GM21528 (cell line): ENCODE measurements around the gene FNBP1.
"Not testable (repeated sequence)": the region's sequence is repeated elsewhere in the genome, so short reads cannot be mapped to it uniquely, and the experiment has no call there.

Experiments used
- ATAC-seq: cut with Tn5 transposase; IDR thresholded peaks from one replicate; pipeline ENCODE4 v1.9.1; 2021; ENCODE audit warnings: mild to moderate bottlenecking, moderate library complexity; ENCODE audit not compliant: unreplicated experiment, low FRiP score

FNBP1 gene

DNA sequence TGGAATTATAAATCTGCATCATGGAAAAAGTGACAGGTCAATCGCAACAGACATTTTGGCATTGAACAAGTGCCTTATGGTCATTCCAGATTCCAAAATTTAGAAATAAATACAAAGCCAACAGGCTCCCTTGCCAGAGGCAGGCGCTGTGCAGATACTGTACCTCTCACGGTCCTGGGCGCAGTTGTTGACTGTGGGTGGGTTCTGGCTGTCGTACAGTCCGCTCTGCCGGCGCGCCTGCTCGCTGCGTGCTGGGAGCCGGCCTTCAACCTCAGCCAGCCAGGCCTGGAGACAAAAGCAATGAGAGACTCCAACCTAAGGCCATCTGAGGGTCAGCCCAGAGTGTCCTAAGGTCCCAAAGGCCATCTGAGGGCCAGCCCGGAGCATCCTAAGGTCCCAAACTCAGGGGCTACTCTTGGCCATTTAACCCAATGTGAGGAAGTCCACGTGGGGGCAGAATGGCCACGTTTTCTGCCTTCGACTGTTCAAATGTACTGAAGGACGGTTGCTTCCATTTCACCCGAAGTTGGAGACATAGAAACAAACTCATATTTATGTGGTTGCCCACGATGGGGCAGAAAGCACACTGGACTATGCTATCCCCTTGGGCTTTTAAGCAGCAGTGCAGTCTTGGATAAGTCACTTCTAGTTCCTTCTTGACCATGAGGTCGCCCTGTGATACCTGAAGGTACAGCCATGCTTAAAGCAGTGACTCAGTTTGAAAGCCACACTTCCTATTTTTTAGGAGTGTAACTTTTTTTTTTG lies 142.5 kb downstream of the FNBP1 start:
- ATAC-seq = peak; percentile 74

DNA sequence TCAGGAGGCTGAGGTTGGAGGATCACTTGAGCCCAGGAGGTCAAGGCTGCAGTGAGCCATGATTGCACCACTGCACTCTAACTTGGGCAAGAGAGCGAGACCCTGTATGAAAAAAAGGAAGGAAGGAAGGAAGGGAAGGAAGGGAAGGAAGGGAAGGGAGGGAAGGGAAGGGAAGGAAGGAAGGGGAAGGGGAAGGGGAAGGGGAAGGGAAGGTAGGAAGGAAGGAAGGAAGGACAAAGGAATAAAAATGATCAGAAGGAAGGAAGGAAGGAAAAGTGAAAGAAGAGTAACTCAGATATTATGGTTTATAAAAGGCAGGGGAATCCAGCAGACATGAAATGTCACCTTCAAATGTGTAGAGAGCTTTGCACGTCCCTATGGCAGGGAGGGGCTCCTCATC lies 143.4 kb downstream of the FNBP1 start:
- no peak for ATAC-seq

DNA sequence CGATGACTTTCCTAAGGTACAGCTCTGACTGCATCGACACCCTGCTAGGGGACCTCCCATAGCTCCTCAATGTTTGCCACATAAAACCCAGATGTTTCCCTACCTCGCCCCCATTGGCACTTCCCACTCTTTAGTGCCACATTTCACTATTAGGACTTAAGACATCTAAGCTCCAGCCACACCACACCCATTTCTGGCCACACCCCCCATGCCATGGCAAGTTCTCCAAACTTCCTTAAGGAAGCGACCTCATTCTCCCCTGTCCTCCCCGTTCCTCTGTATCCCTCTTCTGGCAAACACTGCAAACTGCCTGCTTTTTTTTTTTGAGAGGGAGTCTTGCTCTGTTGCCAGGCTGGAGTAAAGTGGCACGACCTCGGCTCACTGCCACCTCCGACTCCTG lies 144.8 kb downstream of the FNBP1 start:
- ATAC-seq = no peak

DNA sequence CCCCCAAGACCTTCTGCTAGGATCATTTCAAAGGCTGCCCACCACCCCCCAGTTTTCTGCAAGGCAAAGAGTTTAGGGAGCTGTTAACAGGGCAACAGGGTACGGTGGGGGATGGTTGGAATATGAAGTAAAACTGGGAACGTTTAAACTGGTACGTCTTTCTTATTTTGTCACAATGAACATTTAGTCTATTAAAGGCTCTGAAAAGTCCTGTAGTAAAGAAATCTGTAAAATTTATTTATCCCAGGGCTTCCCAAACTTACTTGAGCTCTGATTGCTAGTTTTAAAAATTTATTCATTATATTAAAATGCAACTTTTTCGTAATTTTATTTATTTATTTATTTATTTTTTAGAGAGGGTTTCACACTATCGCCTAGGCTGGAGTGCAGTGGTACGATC lies 145.7 kb downstream of the FNBP1 start:
- no peak for ATAC-seq

DNA sequence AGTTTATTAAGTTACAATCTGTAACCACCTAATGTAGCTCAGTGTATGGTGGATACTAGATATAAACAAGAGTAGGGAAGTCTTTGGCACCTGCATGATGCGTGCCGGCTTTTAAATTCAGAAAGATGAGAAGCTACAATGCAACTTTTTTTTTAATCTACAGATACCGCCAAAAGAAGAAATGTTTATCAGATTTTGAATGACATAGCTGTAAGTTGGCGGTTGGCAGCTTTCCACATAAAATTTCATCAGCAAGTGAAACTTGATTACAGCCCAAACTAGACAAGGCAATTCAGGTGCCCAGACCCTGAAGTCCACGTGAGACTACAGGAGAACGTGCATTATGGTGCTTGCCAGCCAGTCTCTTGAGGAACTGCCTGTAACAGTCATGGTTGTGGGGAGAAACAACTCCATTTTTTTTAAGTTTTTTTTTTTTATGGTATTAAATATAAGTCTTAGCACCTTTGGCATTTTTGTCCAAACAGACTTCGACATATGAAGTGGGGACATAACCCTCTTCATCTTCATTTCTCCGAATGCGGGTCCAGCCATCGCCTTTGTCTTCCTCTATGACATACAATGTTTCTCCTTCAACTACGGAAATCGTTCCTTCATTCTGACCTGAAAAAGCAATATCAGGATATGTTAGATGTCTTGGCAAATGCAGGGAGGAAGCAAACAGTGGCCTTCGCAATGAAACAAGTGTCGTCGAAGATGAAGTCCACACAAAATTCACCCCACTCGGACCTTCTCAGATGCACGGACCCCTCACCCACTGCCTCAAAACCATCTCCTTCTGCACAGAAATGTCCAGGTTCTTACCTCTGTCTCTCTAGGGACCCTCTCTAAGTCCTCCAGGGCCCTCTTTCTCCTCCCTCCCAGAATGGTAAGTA lies 147.4 kb downstream of the FNBP1 start:
- no peak for ATAC-seq

DNA sequence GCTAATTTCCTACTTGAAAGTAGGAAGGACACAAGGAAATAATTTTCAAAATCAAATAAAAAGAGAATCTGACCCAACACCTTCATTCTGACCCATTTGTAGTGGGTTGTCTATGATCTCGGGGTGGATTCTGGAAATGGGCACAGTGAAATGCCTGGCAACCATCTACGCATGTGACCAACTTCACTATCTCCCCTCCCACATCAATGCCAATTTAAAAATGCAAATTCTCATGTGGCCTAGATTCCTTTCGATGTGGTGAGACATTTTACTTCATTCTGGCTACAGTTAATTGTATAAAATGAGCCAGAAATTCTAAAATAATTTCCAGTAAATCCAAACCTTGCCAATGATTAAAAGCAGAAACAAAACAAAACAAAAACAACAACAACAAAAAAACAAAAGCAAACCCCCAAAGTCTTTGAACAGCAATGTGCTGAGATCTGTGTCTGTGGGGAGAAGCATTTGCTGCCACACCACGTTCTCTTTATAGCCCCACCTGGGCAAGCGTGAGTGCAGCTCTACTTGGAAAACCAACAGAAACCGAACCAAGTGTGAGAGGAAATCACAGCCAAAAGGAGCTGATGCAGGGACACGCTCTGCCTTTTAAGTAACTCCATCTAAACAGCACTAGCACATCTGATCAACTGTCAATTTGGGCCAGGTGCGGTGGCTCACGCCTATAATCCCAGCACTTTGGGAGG lies 148.7 kb downstream of the FNBP1 start:
- no peak for ATAC-seq

DNA sequence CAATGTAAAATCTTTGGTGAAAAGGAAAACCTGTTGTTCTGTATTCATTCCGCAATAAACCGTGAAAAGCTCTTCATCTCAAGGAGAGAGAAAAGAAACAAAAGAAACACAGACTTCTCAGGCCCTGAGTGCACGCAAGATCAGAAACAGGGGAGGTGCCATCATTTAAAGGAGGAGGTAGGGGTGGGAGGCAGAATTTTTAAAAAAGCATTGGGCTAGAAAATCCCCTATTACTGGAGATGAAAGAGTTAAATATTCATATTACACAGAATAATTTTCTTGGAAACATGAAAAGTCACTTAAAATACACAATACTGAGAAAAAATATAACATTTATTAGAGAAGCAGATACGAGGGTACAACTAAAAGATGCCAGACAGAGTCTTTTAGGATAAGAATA lies 151.4 kb downstream of the FNBP1 start:
- ATAC-seq = no peak

DNA sequence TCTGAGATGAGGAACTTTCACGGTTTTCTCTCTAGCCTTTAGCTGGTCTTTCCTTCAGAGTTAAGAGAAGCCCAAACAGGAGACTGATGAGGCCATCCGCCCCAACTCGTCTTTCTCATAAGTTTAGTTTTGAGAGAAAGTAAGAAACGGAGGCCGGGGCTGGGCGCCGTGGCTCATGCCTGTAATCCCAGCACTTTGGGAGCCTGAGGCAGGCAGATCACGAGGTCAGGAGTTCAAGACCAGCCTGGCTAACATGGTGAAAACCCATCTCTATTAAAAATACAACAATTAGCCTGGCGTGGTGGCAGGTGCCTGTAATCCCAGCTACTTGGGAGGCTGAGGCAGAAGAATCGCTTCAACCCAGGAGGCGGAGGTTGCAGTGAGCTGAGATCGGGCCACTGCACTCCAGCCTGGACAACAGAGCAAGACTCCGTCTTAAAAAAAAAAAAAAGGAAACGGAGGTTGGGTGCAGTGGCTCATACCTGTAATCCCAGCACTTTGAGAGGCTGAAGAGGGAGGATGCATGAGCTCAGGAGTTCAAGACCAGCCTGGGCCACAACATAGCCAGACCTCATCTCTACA lies 152.2 kb downstream of the FNBP1 start:
- ATAC-seq = not testable (repeated sequence)

DNA sequence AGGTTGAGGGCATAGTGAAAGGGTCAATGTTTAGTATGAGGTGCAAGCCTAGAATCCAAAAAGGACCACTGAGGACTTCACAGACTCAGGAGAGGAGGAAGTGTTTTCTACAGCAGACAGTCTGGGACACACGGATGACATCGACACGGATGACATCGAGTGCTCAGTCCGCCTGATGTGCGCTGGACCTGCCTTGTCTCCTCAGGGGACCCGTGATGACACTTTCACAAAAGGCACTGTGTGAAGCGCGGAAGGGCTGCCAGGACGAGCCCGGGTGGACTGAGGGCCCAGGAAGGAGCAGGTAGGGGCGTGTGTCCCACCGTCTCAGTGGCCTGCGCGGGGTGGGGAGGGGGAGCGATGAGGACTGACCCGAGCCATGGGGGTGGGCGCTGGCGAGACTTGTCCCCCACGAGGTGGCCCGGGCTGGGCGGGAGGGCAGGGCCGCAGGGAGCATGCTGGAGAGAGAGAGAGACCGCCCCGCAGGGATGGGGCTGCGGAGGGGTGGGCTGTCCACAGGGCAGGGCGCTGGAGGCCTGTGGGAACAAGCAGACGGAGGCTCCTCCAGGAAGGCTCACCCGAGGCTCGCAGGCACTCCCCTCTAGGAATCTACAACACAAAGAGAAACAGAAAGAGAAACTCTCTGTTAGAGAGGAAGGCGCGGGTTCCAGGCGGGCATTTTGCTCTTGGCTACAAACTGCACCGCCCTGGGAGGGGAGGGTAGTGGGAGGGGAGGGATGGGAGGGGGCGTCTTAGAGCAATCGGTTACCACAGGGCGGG lies 152.9 kb downstream of the FNBP1 start:
- ATAC-seq = no peak

DNA sequence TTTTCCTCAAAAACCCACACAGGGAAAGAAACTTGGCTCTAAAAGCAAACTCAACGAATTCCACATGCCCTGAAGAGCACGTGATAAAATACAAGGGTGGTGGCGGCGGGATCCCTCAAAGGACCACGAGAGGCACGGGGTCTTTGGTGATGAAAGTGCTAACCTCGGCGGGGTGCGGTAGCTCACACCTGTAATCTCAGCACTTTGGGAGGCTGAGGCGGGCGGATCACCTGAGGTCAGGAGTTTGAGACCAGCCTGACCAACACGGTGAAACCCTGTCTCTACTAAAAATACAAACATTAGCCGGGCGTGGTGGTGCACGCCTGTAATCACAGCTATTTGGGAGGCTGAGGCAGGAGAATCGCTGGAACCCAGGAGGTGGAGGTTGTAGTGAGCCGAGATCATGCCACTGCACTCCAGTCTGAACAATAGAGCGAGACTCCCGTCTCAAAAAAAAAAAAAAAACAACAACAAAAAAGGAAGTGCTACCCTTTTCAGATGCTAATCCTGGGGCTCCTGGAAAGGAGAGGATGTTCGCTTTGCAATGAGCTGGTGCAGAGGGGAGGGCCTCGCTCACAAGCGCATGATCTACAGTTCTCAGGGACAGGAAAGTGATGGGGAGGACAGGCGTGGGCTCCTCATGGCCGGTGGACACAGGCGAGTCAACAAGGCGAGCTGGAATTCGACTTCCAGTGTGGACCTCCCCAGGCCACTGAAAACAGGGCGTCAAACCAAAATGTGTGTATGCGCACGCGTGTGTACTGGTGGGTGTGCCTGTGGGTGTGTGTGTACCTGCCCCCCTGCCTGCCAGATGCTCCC lies 153.7 kb downstream of the FNBP1 start:
- ATAC-seq = no peak

DNA sequence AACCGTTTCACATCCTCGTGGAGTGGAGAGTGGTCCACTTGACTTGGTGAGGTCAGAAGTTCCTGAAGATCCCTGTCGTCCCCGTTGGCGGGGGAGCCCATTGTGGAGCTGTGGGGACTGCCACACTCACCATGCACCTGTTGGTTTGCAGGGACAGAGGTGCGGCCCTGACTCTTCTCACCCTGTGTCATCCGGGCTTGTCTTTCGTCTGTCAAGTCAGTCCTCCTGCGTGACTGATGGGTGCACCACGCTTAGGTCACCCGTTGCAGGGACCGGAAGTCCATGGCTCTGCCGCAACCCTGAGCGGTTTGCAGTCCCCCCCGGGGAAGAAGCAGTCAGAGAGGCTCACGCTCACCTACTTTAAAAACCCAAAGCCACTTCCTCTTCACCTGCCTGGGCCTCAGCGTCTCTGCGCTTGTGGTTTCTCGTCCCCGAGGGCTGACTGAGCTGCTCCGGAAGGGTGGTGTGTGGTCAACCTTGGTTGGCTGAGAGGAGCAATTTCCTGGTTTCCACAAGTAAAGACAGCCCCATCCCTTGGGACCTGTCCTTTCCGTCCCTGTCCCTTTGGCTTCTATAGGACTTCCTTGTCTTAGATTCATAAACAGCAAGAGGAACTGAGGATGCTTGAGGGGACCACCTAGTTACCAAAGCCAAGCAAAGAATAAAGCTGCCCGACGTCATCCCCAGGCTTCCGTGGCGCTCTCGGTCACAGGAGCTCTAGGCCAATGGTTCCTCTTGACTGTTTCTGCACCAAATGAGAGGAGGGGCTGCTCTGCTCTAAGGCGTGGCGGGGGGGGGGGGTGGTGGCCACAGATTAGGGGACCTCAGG lies 154.5 kb downstream of the FNBP1 start:
- peak; percentile 56 for ATAC-seq

DNA sequence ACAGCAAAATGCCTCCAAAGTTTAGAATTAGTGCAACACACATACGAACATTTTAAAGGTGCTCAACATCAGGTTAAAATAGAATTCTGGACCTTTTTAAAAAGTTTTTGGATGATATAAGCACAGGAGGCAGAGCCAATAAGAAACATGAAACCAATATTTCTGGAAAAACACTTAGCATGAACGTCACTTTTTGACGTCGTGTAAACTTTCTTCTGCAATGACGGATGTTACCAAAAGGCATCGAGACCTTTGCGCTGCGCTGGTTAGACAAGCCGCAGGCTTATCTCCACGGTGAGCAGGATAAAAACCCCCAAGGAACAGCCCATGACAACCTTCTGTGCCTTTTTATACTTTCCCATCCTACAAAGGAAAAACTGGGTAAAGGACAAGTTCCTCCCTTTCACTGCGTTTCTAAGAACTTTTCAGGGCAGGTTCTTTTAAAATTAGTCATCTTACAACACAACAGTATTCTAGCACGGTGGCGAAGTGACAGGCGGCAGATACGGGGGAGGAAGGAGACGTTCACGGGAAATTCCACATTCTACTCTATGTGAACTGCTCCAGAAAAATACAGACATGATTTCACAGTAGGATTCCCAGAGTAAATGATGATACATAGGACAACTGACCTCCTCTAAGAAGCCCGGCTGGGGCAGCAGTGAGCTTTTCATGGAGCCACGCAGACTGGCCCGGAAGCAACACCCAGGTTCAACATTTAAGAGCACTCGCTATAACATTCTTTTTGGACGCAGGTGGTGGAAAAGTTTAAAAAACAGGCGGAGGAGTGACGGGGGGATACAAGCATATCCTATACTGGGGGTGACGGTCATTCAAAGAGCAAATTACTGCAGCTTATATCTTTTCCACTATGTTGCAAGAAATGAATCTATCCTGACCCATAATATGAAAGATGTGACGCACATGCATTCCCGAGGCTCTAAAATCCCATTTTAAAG lies 155.4 kb downstream of the FNBP1 start:
- ATAC-seq = no peak

DNA sequence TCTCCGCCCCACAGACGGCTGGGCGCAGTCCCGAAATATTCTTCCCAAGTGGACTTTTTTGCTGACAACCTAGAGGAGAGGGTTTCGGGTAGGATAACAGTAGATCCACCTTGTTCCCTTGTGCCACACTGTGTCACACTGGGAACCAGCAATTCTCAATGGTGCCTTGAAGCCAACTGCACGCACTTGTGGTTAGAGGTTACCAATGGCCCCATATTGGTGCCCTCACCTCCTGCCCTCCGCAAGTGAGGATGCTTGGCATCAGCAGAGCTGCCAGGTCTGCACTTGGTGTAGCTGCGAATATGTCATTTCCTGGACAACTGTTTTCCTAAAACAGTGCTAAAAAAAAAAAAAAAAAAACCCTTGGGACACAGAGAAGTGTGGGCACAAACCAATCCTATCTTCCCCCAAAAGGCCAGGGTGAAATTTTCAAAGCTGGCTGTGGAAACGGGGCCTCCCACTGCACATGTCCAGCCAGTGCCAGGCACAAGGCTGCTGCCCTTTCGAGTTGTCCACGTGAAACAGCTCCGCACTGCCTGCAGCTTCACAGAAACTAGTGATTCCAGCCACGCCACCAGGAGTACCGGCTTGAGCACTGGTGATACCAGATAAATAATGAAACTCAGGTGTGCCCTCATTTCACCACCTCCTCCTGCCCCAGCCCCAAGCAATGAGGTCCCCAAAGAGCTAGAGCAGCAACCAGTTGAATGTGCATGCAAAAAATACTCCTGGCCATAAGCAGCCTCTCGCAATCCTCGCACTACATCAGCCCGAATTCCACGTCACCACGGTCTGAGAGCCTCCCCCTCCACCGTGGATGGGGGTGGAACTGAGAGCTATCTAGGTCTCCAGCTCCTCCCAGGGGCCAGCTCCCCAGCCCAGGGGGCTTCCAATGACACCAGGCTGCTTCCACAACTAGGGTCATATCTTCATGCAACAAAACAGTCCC lies 156.5 kb downstream of the FNBP1 start:
- ATAC-seq = no peak

DNA sequence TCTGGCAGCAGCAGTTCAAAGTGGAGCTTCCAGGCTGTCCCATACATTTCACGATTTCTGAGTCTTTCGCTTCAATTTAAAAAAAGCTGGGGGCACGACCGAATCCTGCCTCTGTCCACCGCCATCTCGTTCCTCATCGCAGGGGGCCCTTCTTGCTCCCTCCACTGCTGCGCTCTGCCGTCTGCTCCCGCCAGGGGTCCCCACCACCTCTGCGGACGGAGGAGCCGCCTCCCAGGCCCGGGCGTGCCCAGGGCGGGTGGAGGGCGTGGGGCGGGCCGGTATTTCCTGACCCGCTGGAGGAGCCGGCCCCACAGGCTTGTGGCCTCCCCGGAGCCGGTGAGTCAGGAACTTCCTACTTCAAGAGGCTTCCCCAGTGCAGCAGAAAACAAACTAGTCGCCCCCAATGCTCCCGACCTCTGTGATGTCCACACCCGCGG lies 157.3 kb downstream of the FNBP1 start:
- ATAC-seq = no peak

DNA sequence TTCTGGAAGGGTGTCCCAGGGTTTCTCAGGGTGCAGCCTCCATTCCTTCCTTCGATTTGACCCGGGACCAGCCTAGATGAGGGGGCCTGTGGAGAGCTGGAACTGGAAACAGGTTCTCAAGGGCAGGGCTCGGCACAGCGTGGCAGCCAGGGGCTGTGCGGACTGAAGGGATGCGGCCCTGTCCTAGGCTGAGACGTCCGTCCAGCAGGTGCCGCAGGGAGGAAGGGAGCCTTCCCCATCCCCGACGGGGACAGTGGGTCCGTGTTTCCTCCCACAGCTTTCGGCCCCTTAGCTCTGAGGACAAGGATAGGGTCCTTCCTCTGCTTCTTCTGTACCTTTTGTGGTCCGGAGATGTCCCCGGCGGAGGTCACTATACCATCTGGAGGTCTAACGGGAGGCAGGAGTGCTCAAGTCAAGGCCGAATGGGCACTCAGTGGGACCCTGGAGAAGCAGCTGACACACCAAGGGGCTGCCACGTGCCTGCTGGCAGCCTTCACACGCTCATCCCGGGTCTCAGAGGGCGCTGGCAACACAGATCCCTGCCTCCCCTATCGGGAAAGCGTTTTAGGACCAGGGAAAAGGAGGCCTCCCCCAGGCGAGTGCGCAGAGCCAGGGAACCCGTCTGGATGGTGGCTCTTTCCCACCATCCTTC lies 157.8 kb downstream of the FNBP1 start:
- ATAC-seq = no peak
